H1 (cell line): ENCODE measurements around the gene KATNAL1. TPM values are rescaled to one million over a fixed set of nuclear protein-coding genes. Genes with fewer than 3 reads are reported as not detected.

Experiments
- CTCF ChIA-PET: fragments of 300-600 bp; sonication (Branson Sonifier 250); formaldehyde crosslinking; loops from one replicate; lab custom pipeline; 2021; ENCODE audit not compliant: partially characterized antibody; lab: Charles Lee
- POLR2A ChIA-PET: fragments of 300-600 bp; sonication (Branson Sonifier 250); formaldehyde crosslinking; loops from one replicate; lab custom pipeline; 2021; ENCODE audit warnings: inconsistent platforms; ENCODE audit not compliant: partially characterized antibody; lab: Charles Lee
- DNase-seq, 2 experiments: peaks; one replicate each; pipeline versions ENCODE4 v3.0.0 to v3.0.0-alpha.2; 2010 to 2022; ENCODE audit warnings: low spot score in 2 of 2, low read depth in 1 of 2, mixed read lengths in 1 of 2
- FAIRE-seq: peaks from 2 replicates; lab custom pipeline; 2011; peaks lifted over from hg19 to GRCh38; lab: Jason Lieb, UNC
- H2AFZ ChIP-seq: 2 replicates; pipeline ENCODE4 v1.8.1; 2012; ENCODE audit warnings: low read length, inconsistent platforms
- H2AK5ac ChIP-seq: 2 replicates; pipeline ENCODE4 v1.6.1; 2013; ENCODE audit warnings: low read depth, low read length
- H2BK120ac ChIP-seq: replicated peaks from 2 replicates; pipeline ENCODE3; 2013; ENCODE audit warnings: low read depth, low read length, inconsistent platforms
- H2BK12ac ChIP-seq: 2 replicates; pipeline ENCODE4 v1.6.1; 2013; ENCODE audit warnings: low read depth, low read length
- H2BK15ac ChIP-seq: 2 replicates; pipeline ENCODE4 v1.6.1; 2013; ENCODE audit warnings: low read length
- H2BK20ac ChIP-seq: 2 replicates; pipeline ENCODE4 v1.6.1; 2013; ENCODE audit warnings: low read length
- H2BK5ac ChIP-seq: 2 replicates; pipeline ENCODE4 v1.6.1; 2013; ENCODE audit warnings: low read depth, low read length
- H3K14ac ChIP-seq: 2 replicates; pipeline ENCODE4 v1.6.1; 2013; ENCODE audit warnings: inconsistent platforms; ENCODE audit not compliant: insufficient read length
- H3K18ac ChIP-seq: 2 replicates; pipeline ENCODE4 v1.6.1; 2013; ENCODE audit warnings: low read length; ENCODE audit errors: extremely low read depth
- H3K23ac ChIP-seq: 2 replicates; pipeline ENCODE4 v1.6.1; 2013; ENCODE audit warnings: inconsistent platforms; ENCODE audit not compliant: insufficient read length
- H3K23me2 ChIP-seq: 2 replicates; pipeline ENCODE4 v1.6.1; 2013; ENCODE audit warnings: low read depth, low read length
- H3K27ac ChIP-seq: 2 replicates; pipeline ENCODE4 v1.6.1; 2011; ENCODE audit warnings: low read depth, low read length, inconsistent platforms
- H3K27me3 ChIP-seq, 4 experiments: replicated peaks in 1 of 4; 1 replicate in 1 of 4; 2 replicates in 3 of 4; pipeline versions ENCODE4 v1.6.1 to v1.8.1; 2011 to 2013; ENCODE audit warnings: low read length in 3 of 4, mild to moderate bottlenecking in 3 of 4, inconsistent platforms in 2 of 4, mixed read lengths in 2 of 4, moderate library complexity in 1 of 4; ENCODE audit not compliant: control insufficient read depth in 3 of 4, insufficient read depth in 3 of 4; ENCODE audit errors: extremely low read depth in 1 of 4
- H3K36me3 ChIP-seq, 4 experiments: 2 replicates each; pipeline versions ENCODE4 v1.6.1 to v1.8.1; 2011 to 2013; ENCODE audit warnings: mild to moderate bottlenecking in 4 of 4, low read length in 3 of 4, moderate library complexity in 2 of 4, control low read depth in 1 of 4, inconsistent platforms in 1 of 4; ENCODE audit not compliant: insufficient read depth in 4 of 4, control insufficient read depth in 2 of 4
- H3K4ac ChIP-seq: replicated peaks from 2 replicates; pipeline ENCODE3; 2013; ENCODE audit warnings: low read length, low read depth, mixed read lengths, inconsistent platforms; ENCODE audit not compliant: insufficient read length
- H3K4me1 ChIP-seq, 4 experiments: replicated peaks in 1 of 4; 1 replicate in 1 of 4; 2 replicates in 3 of 4; pipeline versions ENCODE4 v1.6.1 to v1.8.1; 2011 to 2013; ENCODE audit warnings: low read length in 3 of 4, inconsistent platforms in 2 of 4, mixed read lengths in 1 of 4; ENCODE audit not compliant: insufficient read depth in 4 of 4, control insufficient read depth in 3 of 4
- H3K4me2 ChIP-seq, 2 experiments: 2 replicates each; pipeline versions ENCODE4 v1.6.1 to v1.8.1; 2011 to 2013; ENCODE audit warnings: low read depth in 2 of 2, low read length in 2 of 2, control low read depth in 1 of 2, inconsistent platforms in 1 of 2, mild to moderate bottlenecking in 1 of 2; ENCODE audit not compliant: insufficient read depth in 1 of 2
- H3K4me3 ChIP-seq, 4 experiments: fragments of 200-600, 300-600 bp in 1 of 4; sonication (generic), shearing (Covaris generic), sonication (Bioruptor Twin) in 1 of 4; 2 replicates each; pipeline versions ENCODE4 v1.5.1 to v1.8.1; 2011 to 2016; ENCODE audit warnings: low read length in 4 of 4, low read depth in 3 of 4, control low read depth in 2 of 4, inconsistent platforms in 2 of 4, mild to moderate bottlenecking in 2 of 4, mixed read lengths in 1 of 4, moderate library complexity in 1 of 4; ENCODE audit not compliant: insufficient read depth in 2 of 4; ENCODE audit errors: extremely low read depth in 1 of 4
- H3K56ac ChIP-seq: replicated peaks from 2 replicates; pipeline ENCODE3; 2013; ENCODE audit warnings: low read depth, mild to moderate bottlenecking, mixed read lengths, low read length, inconsistent platforms; ENCODE audit not compliant: insufficient read length
- H3K79me1 ChIP-seq: 2 replicates; pipeline ENCODE4 v1.6.1; 2013; ENCODE audit warnings: low read depth, low read length, control low read depth
- H3K79me2 ChIP-seq, 2 experiments: 2 replicates each; pipeline versions ENCODE4 v1.6.1 to v1.8.1; 2012 to 2013; ENCODE audit warnings: low read length in 2 of 2, mild to moderate bottlenecking in 2 of 2, inconsistent platforms in 1 of 2; ENCODE audit not compliant: insufficient read depth in 2 of 2, control insufficient read depth in 1 of 2
- H3K9ac ChIP-seq, 4 experiments: replicated peaks in 1 of 4; 1 replicate in 1 of 4; 2 replicates in 3 of 4; pipeline versions ENCODE4 v1.6.1 to v1.8.1; 2011 to 2013; ENCODE audit warnings: low read depth in 3 of 4, low read length in 3 of 4, control low read depth in 2 of 4, mild to moderate bottlenecking in 2 of 4, moderate library complexity in 2 of 4, inconsistent platforms in 1 of 4; ENCODE audit errors: extremely low read depth in 1 of 4
- H3K9me3 ChIP-seq, 2 experiments: 2 replicates each; pipeline versions ENCODE4 v1.6.1 to v1.8.1; 2012 to 2013; ENCODE audit warnings: mild to moderate bottlenecking in 2 of 2, moderate library complexity in 2 of 2, control low read depth in 1 of 2, inconsistent platforms in 1 of 2, low read depth in 1 of 2, low read length in 1 of 2, mixed read lengths in 1 of 2; ENCODE audit not compliant: insufficient read depth in 2 of 2
- H4K20me1 ChIP-seq, 2 experiments: replicated peaks in 1 of 2; 2 replicates each; pipeline versions ENCODE3 to v1.8.1; 2011 to 2013; ENCODE audit warnings: inconsistent platforms in 2 of 2, low read length in 2 of 2, mild to moderate bottlenecking in 1 of 2; ENCODE audit not compliant: insufficient read depth in 2 of 2, control insufficient read depth in 1 of 2
- H4K5ac ChIP-seq: 2 replicates; pipeline ENCODE4 v1.6.1; 2013; ENCODE audit warnings: low read length, low read depth, mixed read lengths, inconsistent platforms; ENCODE audit not compliant: insufficient read length
- H4K8ac ChIP-seq: 2 replicates; pipeline ENCODE4 v1.8.0; 2013; ENCODE audit warnings: mild to moderate bottlenecking, moderate library complexity, low read length, inconsistent platforms; ENCODE audit not compliant: insufficient read depth; ENCODE audit errors: extremely low read depth
- H4K91ac ChIP-seq: replicated peaks from 2 replicates; pipeline ENCODE3; 2013; ENCODE audit warnings: low read length, mixed read lengths, inconsistent platforms; ENCODE audit not compliant: insufficient read length
- GABPA ChIP-seq: IDR thresholded peaks from 2 replicates; pipeline ENCODE4 v1.6.1; 2011; ENCODE audit warnings: mild to moderate bottlenecking, low read length, moderate library complexity, borderline replicate concordance; ENCODE audit not compliant: insufficient read depth
- HDAC2 ChIP-seq, 2 experiments: fragments of 300-600 bp in 1 of 2; sonication (generic) in 1 of 2; IDR thresholded peaks; 2 replicates each; pipeline ENCODE4 v1.6.1; 2011 to 2012; ENCODE audit warnings: low read depth in 2 of 2, low read length in 2 of 2, mild to moderate bottlenecking in 2 of 2, moderate library complexity in 2 of 2, borderline replicate concordance in 1 of 2, inconsistent platforms in 1 of 2
- JUN ChIP-seq: IDR thresholded peaks from 2 replicates; pipeline ENCODE4 v1.6.1; 2011; ENCODE audit warnings: low read depth, mild to moderate bottlenecking, improper control_type of control experiment, low read length
- JUND ChIP-seq: IDR thresholded peaks from 2 replicates; pipeline ENCODE4 v1.6.1; 2011; ENCODE audit warnings: mild to moderate bottlenecking, improper control_type of control experiment, low read length
- KDM1A ChIP-seq: fragments of 200-600, 300-600 bp; sonication (generic); IDR thresholded peaks from 2 replicates; pipeline ENCODE4 v1.7.1; 2016; ENCODE audit warnings: mild to moderate bottlenecking, low read length, borderline replicate concordance
- MAFK ChIP-seq: IDR thresholded peaks from 2 replicates; pipeline ENCODE4 v1.6.1; 2012; ENCODE audit warnings: low read depth, mild to moderate bottlenecking, improper control_type of control experiment, low read length
- NRF1 ChIP-seq: IDR thresholded peaks from 2 replicates; pipeline ENCODE4 v1.6.1; 2011; ENCODE audit warnings: mild to moderate bottlenecking, low read depth, low read length, improper control_type of control experiment
- RNF2 ChIP-seq: fragments of 200-900, 300-1000 bp; sonication (generic); IDR thresholded peaks from 2 replicates; pipeline ENCODE4 v1.7.1; 2016; ENCODE audit warnings: borderline replicate concordance, low read depth, mild to moderate bottlenecking, antibody characterized with exemption, low read length; ENCODE audit not compliant: poor library complexity, severe bottlenecking; ENCODE audit errors: missing control alignments
- SIN3A ChIP-seq, 2 experiments: IDR thresholded peaks in 1 of 2; conservative IDR thresholded peaks in 1 of 2; 2 replicates each; pipeline ENCODE4 v1.6.1; 2011 to 2012; ENCODE audit warnings: low read length in 2 of 2, improper control_type of control experiment in 1 of 2, low read depth in 1 of 2, mild to moderate bottlenecking in 1 of 2
- USF2 ChIP-seq: IDR thresholded peaks from 2 replicates; pipeline ENCODE4 v1.6.1; 2011; ENCODE audit warnings: low read length, improper control_type of control experiment
- WGBS, 2 experiments: shearing (Covaris generic) in 1 of 2; methylation state at CpG; one replicate each; pipeline versions ENCODE4 v1.1.6 to v1.1.7; 2013 to 2015; ENCODE audit warnings: low lambda C conversion rate in 2 of 2, mixed read lengths in 2 of 2, inconsistent platforms in 1 of 2, low coverage in 1 of 2, missing lambda C conversion rate in 1 of 2; ENCODE audit not compliant: insufficient replicate concordance in 2 of 2, insufficient coverage in 1 of 2, insufficient read length in 1 of 2; ENCODE audit errors: extremely low coverage in 1 of 2, missing lambda C conversion rate in 1 of 2; 5-methylcytosine and 5-hydroxymethylcytosine counted together
- polyA plus RNA-seq, 7 experiments: library from polyadenylated mRNA; depleted of rRNA in 3 of 7; stranded (reverse) in 5 of 7; unstranded in 2 of 7; fragments of >200 nt in 5 of 7; fragments of 200-250 nt in 2 of 7; gene quantifications; 1 replicate in 5 of 7; 2 replicates in 1 of 7; 4 replicates in 1 of 7; pipeline versions ENCODE4 v1.2.1 to v1.2.3, GENCODE V29; 2011 to 2013; ENCODE audit warnings: missing spikeins in 2 of 7, mixed read lengths in 2 of 7
- total RNA-seq: library from RNA; stranded (reverse); fragmentation: NEBNext Ultra II Directional; extraction: Animal tissue kit (Norgen Biotek cat#: 25700); gene quantifications from 2 replicates; pipeline ENCODE4 v1.2.1, GENCODE V29; 2021

KATNAL1 gene
- total and polyA plus RNA-seq, 2 of the 8 experiments (the other 6 are each of a cell fraction or from before 2014, with no cell fraction given): 4.0 to 13.2 TPM

GRCh38 chr13:30222254-30222653, 85.1 kb downstream of the KATNAL1 start:
- no peak overlapping the region for H2BK20ac ChIP-seq
- H3K4me3 ChIP-seq: no peak overlapping the region
- no peak overlapping the region for H3K23ac ChIP-seq
- peaks cover 0 to 10% (median 4%) of the 10 kb centered on the region in 4 experiments; a peak in 3 of 8 replicates for H3K36me3 ChIP-seq
- no peak overlapping the region for H3K27ac ChIP-seq
- no peak overlapping the region for H2AK5ac ChIP-seq
- no peaks in the 10 kb centered on the region for H3K4me1 ChIP-seq
- no peak overlapping the region for H2BK120ac ChIP-seq
- H3K23me2 ChIP-seq: no peaks in the 10 kb centered on the region
- H3K27me3 ChIP-seq: no peaks in the 10 kb centered on the region
- no peaks in the 10 kb centered on the region; the same call in 1 of the 2 replicates for H3K79me1 ChIP-seq
- no peak overlapping the region for H2BK5ac ChIP-seq
- TF ChIP-seq NRF1: no peak
- TF ChIP-seq MAFK: no peak
- TF ChIP-seq SIN3A (conservative IDR thresholded peaks at IDR 0.05 in 1 of 2, IDR thresholded peaks at IDR 0.05 in 1 of 2; ENCODE audit: low read depth in 1 of 2, low read length in 2 of 2): no peak
- no peak for TF ChIP-seq GABPA
- no peak for TF ChIP-seq RNF2
- no peak for TF ChIP-seq HDAC2 (IDR thresholded peaks at IDR 0.05; ENCODE audit: borderline replicate concordance in 1 of 2, low read depth in 2 of 2, low read length in 2 of 2)
- TF ChIP-seq JUN: no peak
- no peak for TF ChIP-seq USF2
- no peak for TF ChIP-seq JUND
- no peak for TF ChIP-seq KDM1A
- TF ChIP-seq, all 59 proteins: peak for 0
- no peaks in the 10 kb centered on the region for H4K20me1 ChIP-seq
- no peak overlapping the region for H3K4me2 ChIP-seq
- no peak overlapping the region for H2BK15ac ChIP-seq
- no peak overlapping the region for H4K8ac ChIP-seq
- no peak for FAIRE-seq
- ChIA-PET CTCF (interaction anchor here (0.6 kb wide), 1 partner anchor 11 kb away, joined by 3 read pairs; no protein-coding TSS in a partner anchor), POLR2A (no interaction called here)
- no peak overlapping the region for H2BK12ac ChIP-seq
- H3K9me3 ChIP-seq: peaks cover 0 to 4% of the 10 kb centered on the region in 2 experiments; a peak in 2 of 4 replicates
- H3K4ac ChIP-seq: no peak overlapping the region
- no peak overlapping the region for H3K56ac ChIP-seq
- H4K91ac ChIP-seq: no peak overlapping the region
- H3K14ac ChIP-seq: no peak overlapping the region
- H4K5ac ChIP-seq: no peak overlapping the region
- WGBS, 2 experiments: 96% methylated on average over 3 of the region's 3 CpGs; no CpG with 5 or more reads in 1 of the 2 experiments
- H3K18ac ChIP-seq: no peak overlapping the region
- no peak for DNase-seq
- no peak overlapping the region for H2AFZ ChIP-seq
- no peaks in the 10 kb centered on the region for H3K79me2 ChIP-seq
- no peak overlapping the region for H3K9ac ChIP-seq
